SK-N-MC (cell line): ENCODE measurements around the gene CROCC.
"Not testable (repeated sequence)": the region's sequence is repeated elsewhere in the genome, so short reads cannot be mapped to it uniquely, and the experiment has no call there.

ENCODE experiments used
- DNase-seq: peaks from one replicate; pipeline ENCODE4 v3.0.0-alpha.2; 2011; ENCODE audit warnings: low read depth, low spot score
- H3K27ac ChIP-seq: fragments of 200-600 bp; sonication (generic); 2 replicates; pipeline ENCODE4 v1.5.1; 2016; ENCODE audit warnings: mixed run types
- H3K36me3 ChIP-seq: fragments of 200-600 bp; sonication (generic); 2 replicates; pipeline ENCODE4 v1.6.1; 2017; ENCODE audit warnings: antibody characterized with exemption, low read length, mixed read lengths; ENCODE audit not compliant: insufficient read depth
- H3K4me3 ChIP-seq: fragments of 200-600 bp; sonication (generic); 2 replicates; pipeline ENCODE4 v1.5.1; 2016
- H3K9ac ChIP-seq: fragments of 200-600 bp; sonication (generic); 2 replicates; pipeline ENCODE4 v1.8.0; 2017; ENCODE audit warnings: mixed run types, mixed read lengths; ENCODE audit not compliant: insufficient read length
- H3K9me3 ChIP-seq: fragments of 200-600 bp; sonication (generic); 2 replicates; pipeline ENCODE4 v1.6.1; 2017; ENCODE audit warnings: low read depth, mild to moderate bottlenecking, antibody characterized with exemption, low read length, moderate library complexity, mixed read lengths
- EZH2 ChIP-seq: fragments of 200-600 bp; sonication (generic); IDR thresholded peaks from one replicate; pipeline ENCODE4 v1.6.1; 2017; ENCODE audit warnings: antibody characterized with exemption
- FOXP2 ChIP-seq: optimal IDR thresholded peaks from 2 replicates; pipeline ENCODE3; 2011; ENCODE audit warnings: mild to moderate bottlenecking, moderate library complexity; ENCODE audit not compliant: insufficient read depth; ENCODE audit errors: extremely low read length, control extremely low read depth
- POLR2AphosphoS5 ChIP-seq: IDR thresholded peaks from 2 replicates; pipeline ENCODE4 v1.6.1; 2012; ENCODE audit warnings: mild to moderate bottlenecking, low read depth, low read length, borderline replicate concordance

The CROCC gene

DNA sequence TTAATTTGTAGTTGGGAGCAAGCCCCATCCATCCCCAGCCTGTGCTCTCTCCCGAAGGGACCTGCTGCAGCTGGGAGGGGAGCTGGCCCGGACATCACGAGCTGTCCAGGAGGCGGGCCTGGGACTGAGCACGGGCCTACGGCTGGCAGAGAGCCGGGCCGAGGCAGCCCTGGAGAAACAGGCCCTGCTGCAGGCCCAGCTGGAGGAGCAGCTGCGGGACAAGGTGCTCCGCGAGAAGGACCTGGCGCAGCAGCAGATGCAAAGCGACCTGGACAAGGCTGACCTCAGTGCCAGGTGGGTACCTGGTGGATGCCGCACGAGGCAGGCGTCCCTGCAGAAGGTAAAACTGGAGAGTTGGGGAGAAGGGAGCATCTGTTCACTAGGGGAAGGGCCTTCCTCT lies 14.8 kb downstream of the CROCC start:
- not testable (repeated sequence) for H3K27ac ChIP-seq, DNase-seq, H3K9ac ChIP-seq, H3K4me3 ChIP-seq, H3K36me3 ChIP-seq, H3K9me3 ChIP-seq

DNA sequence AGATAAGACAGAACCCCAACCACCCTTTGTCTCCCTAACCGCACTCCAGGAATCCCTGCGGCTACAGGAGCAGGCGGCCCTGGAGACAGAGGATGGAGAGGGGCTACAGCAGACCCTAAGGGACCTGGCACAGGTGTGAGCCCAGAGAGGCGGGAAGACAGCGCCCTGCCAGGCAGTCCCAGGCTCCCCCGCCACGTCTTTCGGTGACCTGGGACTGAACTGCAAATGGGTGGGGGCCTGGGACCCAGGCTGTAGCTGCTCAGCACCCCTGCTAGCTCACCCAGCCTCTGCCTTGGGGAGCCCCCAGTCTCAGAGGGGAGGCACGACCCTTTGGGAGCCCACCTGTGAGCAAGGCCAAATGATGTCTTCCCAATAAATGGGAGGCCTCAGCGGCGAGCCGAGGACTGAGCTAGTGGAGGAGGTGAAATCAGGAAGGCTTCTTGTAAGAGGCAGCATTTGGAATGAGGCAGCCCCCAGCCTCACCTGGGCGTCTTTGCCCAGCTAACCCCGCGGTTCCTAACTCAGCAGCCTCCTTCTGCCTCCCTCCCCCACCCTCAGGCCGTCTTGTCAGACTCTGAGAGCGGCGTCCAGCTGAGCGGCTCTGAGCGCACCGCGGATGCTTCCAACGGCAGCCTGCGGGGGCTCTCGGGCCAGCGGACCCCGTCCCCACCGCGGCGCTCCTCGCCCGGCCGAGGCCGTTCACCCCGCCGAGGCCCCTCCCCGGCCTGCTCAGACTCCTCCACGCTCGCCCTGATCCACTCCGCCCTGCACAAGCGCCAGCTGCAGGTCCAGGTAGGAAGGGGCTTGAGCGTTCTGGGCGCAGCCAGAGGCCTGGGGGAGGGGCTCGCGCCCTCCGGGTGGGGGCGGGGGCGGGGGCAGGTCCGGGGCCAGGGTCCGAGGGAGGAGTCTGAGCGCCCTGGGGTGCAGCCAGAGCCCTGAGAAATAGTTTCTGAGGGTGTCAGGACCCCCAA lies 16.9 kb downstream of the CROCC start:
- no peak overlapping the region for H3K9ac ChIP-seq
- TF ChIP-seq POLR2AphosphoS5 (no peak), EZH2 (no peak), FOXP2 (no peak)
- no peaks in the 10 kb centered on the region for H3K9me3 ChIP-seq
- H3K4me3 ChIP-seq = no peak overlapping the region
- H3K27ac ChIP-seq = no peak overlapping the region
- no peaks in the 10 kb centered on the region for H3K36me3 ChIP-seq
- no peak for DNase-seq

DNA sequence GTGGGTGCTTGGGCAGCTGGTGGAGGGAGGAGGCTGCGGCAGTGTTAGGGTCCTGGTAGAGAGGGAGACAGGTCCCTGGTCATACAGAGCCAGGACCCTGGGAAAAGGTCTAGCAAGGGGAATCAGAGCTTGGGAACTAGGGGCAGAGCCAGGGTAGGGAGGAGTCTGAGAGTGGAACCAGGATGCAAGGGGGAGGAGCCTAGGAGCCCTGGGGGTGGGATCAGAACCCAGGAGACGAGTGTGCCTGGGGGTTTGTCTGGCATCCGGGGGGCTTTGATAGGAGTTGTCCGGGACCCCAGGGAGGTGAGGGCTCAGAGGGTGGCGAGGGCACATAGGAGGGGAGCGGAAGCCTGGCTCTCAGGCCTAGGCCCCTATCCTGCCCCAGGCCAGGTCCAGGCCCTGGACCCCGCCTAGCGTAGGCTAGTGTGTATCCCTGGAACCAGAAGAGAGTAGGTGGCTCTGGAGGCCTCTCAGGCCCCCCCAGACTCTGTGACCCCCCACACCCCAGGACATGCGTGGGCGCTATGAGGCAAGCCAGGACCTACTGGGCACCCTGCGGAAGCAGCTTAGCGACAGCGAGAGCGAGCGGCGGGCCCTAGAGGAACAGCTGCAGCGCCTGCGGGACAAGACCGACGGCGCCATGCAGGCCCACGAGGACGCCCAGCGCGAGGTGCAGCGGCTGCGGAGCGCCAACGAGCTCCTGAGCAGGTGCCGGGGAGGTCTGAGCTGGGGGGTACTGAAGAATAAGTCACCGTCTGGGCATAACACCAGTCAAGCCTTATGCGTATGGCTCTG lies 17.9 kb downstream of the CROCC start:
- not testable (repeated sequence) for H3K9me3 ChIP-seq, H3K9ac ChIP-seq, H3K36me3 ChIP-seq, H3K27ac ChIP-seq, H3K4me3 ChIP-seq, DNase-seq

DNA sequence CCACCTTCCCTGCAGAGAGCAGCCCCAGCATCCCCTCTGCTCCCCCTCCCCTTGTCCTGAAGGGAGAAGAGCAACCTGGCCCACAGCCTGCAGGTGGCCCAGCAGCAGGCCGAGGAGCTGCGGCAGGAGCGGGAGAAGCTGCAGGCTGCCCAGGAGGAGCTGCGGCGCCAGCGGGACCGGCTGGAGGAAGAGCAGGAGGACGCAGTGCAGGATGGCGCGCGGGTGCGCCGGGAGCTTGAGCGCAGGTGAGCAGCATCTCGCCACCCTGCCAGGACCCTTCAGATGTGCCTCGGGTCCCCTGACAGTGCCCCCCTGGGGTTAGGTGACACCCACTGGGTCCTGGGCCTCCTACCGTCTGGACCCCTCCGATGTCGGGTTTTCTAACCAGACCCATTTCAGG lies 22.3 kb downstream of the CROCC start:
- DNase-seq = no peak
- Histone ChIP-seq H3K36me3 (no peaks in the 10 kb centered on the region), H3K4me3 (no peak overlapping the region), H3K9me3 (no peaks in the 10 kb centered on the region), H3K27ac (no peak overlapping the region), H3K9ac (no peak overlapping the region)
- no peak for TF ChIP-seq EZH2
- TF ChIP-seq FOXP2 = no peak
- no peak for TF ChIP-seq POLR2AphosphoS5

DNA sequence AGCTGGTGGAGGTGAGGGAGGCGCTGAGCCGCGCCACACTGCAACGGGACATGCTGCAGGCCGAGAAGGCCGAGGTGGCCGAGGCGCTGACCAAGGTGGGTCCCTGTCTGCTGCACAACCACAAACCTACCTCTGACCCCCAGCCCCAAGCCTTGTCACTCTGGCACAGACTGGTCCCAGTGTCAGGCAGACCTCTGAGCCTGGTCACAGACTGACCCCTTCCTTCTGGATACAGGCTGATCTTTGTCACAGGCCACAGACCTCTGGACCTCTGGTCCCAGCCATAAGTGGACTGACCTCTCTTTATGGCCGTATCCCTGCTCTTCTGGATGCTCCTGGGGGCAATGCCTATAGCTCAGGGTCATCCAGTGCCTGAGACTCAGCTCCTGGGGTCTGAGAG lies 23.8 kb downstream of the CROCC start:
- H3K36me3 ChIP-seq = not testable (repeated sequence)

DNA sequence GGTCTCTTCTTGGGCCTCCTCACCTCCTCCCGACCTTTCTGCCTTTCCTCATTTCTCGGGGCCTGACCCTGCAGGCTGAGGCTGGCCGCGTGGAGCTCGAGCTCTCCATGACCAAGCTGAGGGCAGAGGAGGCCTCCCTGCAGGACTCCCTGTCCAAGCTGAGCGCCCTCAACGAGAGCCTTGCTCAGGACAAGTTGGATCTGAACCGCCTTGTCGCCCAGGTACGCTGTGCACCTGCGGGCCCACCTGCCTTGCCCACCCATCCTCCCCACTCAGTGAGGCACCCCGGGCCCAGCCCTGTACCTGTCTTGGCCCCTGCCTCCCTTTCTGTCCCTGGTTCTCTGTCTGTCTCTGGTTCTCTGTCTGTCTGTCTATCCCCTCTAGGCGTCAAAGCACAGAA lies 24.5 kb downstream of the CROCC start:
- DNase-seq, H3K27ac ChIP-seq, H3K9me3 ChIP-seq, H3K36me3 ChIP-seq, H3K4me3 ChIP-seq, H3K9ac ChIP-seq: not testable (repeated sequence)

More for the DNA sequence above, 23.8 kb downstream of the CROCC start:
- H3K27ac ChIP-seq, DNase-seq, H3K9ac ChIP-seq, H3K9me3 ChIP-seq, H3K4me3 ChIP-seq: not testable (repeated sequence)

DNA sequence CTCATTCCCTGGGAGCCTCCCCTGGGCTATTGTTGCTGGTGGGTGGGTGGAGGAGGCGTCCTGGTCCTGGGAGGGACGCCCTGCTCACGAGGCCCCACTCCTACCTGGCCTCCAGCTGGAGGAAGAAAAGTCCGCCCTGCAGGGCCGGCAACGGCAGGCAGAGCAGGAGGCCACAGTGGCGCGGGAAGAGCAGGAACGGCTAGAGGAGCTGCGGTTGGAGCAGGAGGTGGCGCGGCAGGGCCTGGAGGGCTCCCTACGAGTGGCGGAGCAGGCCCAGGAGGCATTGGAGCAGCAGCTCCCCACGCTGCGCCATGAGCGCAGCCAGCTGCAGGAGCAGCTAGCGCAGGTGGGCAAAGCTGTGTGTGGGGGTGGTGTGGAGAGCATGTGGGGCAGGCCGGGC lies 24.9 kb downstream of the CROCC start:
- Histone ChIP-seq H3K9me3 (no peaks in the 10 kb centered on the region), H3K4me3 (no peak overlapping the region), H3K36me3 (no peaks in the 10 kb centered on the region), H3K27ac (no peak overlapping the region), H3K9ac (no peak overlapping the region)
- TF ChIP-seq EZH2 (no peak), FOXP2 (no peak)
- no peak for DNase-seq

DNA sequence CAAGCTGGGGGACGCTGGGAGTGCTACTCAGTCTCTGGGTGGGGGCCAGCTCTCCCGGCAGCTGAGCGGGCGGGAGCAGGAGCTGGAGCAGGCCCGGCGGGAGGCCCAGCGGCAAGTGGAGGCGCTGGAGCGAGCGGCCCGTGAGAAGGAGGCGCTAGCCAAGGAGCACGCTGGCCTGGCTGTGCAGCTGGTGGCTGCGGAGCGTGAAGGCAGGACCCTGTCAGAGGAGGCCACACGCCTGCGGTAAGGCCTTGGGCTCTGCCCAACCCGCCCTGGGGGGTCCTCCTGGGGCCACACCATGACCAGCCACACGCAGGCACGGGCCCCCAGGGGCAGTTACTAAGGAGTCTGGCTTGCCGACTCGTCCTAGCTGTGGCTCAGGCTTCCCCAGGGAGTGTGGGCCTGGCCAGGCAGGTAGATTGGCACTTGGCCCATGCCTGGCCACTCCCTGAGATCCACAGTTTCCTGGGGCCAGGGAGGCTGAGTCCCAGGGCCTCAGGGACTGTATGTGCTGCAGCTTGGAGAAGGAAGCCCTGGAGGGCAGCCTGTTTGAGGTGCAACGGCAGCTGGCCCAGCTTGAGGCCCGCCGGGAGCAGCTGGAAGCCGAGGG lies 26.7 kb downstream of the CROCC start:
- H3K9me3 ChIP-seq, H3K4me3 ChIP-seq, H3K9ac ChIP-seq, H3K36me3 ChIP-seq, DNase-seq, H3K27ac ChIP-seq: not testable (repeated sequence)

DNA sequence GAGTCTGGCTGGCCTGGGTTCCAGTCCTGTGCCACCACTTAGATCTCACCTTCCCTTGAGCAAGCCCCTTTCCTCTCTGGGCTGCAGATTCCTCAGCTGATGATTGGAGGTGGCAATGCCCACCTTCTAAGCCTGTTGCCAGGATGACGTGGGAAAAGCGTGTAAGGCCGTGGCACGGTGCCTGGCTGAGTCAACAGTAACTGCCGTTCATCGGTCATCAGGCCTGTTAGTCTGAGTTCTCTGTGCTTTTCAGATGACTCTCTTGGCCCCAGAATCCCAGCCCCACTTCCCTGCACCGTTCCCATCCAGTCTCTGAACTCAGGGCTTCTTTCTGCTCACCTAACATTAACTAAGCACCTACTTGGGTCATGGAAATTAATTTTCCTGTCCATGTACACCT lies 27.3 kb downstream of the CROCC start:
- DNase-seq, H3K27ac ChIP-seq: not testable (repeated sequence)

DNA sequence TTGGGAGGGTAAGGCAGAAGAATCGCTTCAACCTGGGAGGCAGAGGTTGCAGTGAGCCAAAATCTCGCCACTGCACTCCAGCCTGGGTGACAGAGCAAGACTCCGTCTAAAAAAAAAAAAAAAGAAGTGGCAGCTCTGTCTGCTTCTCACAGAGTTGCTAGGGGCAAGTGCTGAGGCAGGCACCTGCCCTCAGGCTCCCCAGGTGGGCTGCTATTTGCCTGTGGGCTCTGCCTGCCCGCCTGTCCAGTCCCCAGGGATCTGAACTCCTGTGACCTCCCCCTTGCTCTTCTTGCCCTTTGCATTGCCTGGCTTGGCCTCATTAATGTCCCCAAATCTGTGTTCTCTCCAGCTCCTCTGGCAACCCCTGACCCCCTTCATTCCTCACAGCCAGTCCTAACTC lies 30.6 kb downstream of the CROCC start:
- not testable (repeated sequence) for DNase-seq, H3K4me3 ChIP-seq

More for the DNA sequence above, 27.3 kb downstream of the CROCC start:
- not testable (repeated sequence) for H3K9me3 ChIP-seq, H3K4me3 ChIP-seq, H3K9ac ChIP-seq, H3K36me3 ChIP-seq

More for the DNA sequence above, 30.6 kb downstream of the CROCC start:
- not testable (repeated sequence) for H3K9ac ChIP-seq, H3K36me3 ChIP-seq, H3K9me3 ChIP-seq, H3K27ac ChIP-seq
